ENCODE measurements around the gene CHD3. TPM values are rescaled to one million over a fixed set of nuclear protein-coding genes. Genes with fewer than 3 reads are reported as not detected.
A peak's percentile ranks its signal among the peaks of the same experiment; 100 is the strongest.

Gene CHD3
- total and polyA plus RNA-seq, 2 of the 13 experiments (the other 11 are each of a cell fraction or from before 2014, with no cell fraction given): 2.7 to 3.7 TPM

DNA sequence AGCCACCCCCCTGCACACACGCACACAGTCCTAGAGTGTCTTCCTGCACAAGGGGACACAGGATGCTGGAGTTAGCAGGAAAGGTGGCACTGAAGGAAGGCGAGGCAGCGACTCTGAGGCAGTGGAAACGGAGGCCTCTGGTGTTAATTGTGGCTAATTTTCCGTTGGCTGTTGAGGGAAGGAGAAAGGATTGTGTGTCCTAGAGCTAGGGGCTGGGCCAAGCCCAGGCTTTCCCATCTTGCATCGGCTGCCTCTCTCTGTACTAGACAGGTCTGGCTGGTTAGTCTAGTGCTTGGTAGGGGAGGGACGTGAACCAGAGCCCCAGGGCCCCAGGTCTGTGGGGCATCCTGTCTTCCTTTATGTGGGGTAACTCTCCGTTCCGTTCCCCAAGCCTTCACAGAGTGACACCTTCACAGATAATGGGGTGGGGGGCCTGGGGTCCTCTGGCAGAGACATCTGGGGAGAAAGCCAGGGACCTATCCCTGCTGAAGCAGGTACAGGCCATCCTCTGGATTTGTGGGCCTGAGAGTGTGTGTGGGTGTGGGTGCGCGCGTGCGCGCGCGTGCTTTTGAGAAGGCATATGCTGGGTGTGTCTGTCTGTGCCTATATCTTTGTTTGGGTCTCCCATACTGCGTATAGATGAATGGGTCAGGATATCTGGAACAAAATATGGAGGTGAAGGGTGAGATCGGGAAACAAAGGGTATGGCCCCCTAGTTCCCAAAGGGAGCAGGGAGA, at the start of gene CHD3 (continued):
- TF ChIP-seq, protein P1, sequence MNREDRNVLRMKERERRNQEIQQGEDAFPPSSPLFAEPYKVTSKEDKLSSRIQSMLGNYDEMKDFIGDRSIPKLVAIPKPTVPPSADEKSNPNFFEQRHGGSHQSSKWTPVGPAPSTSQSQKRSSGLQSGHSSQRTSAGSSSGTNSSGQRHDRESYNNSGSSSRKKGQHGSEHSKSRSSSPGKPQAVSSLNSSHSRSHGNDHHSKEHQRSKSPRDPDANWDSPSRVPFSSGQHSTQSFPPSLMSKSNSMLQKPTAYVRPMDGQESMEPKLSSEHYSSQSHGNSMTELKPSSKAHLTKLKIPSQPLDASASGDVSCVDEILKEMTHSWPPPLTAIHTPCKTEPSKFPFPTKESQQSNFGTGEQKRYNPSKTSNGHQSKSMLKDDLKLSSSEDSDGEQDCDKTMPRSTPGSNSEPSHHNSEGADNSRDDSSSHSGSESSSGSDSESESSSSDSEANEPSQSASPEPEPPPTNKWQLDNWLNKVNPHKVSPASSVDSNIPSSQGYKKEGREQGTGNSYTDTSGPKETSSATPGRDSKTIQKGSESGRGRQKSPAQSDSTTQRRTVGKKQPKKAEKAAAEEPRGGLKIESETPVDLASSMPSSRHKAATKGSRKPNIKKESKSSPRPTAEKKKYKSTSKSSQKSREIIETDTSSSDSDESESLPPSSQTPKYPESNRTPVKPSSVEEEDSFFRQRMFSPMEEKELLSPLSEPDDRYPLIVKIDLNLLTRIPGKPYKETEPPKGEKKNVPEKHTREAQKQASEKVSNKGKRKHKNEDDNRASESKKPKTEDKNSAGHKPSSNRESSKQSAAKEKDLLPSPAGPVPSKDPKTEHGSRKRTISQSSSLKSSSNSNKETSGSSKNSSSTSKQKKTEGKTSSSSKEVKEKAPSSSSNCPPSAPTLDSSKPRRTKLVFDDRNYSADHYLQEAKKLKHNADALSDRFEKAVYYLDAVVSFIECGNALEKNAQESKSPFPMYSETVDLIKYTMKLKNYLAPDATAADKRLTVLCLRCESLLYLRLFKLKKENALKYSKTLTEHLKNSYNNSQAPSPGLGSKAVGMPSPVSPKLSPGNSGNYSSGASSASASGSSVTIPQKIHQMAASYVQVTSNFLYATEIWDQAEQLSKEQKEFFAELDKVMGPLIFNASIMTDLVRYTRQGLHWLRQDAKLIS (CRISPR knock-in tag; IDR thresholded peaks at IDR 0.05): no peak
- TF ChIP-seq ZNF17 (CRISPR knock-in tag; IDR thresholded peaks at IDR 0.05) (no peak), GATAD2A (CRISPR knock-in tag; IDR thresholded peaks at IDR 0.05) (no peak), JDP2 (CRISPR knock-in tag; IDR thresholded peaks at IDR 0.05; ENCODE audit: borderline replicate concordance) (no peak), NCOA2 (CRISPR knock-in tag; IDR thresholded peaks at IDR 0.05) (no peak), ZFY (CRISPR knock-in tag; IDR thresholded peaks at IDR 0.05) (no peak), ZNF354B (CRISPR knock-in tag; IDR thresholded peaks at IDR 0.05) (no peak), PCBP2 (optimal IDR thresholded peaks at IDR 0.05; ENCODE audit: low read depth, low read length, poor library complexity, severe bottlenecking) (no peak), ATAD3A (CRISPR knock-in tag; IDR thresholded peaks at IDR 0.05) (no peak; the same call in 1 of the 2 replicates), TMF1 (CRISPR knock-in tag; IDR thresholded peaks at IDR 0.05; ENCODE audit: low read depth) (0 out of 2 replicates have a peak, but pooled peaks have one; percentile 24), DPF2 (CRISPR knock-in tag; IDR thresholded peaks at IDR 0.05; ENCODE audit: borderline replicate concordance, low read depth) (no peak), POGZ (CRISPR knock-in tag; IDR thresholded peaks at IDR 0.05) (no peak), ZNF577 (CRISPR knock-in tag; IDR thresholded peaks at IDR 0.05; ENCODE audit: borderline replicate concordance, low read depth) (no peak), NONO (IDR thresholded peaks at IDR 0.05) (no peak), NONO (CRISPR knock-in tag; conservative IDR thresholded peaks at IDR 0.05) (0 out of 2 replicates have a peak, but pooled peaks have one; percentile 10), TBP (CRISPR knock-in tag; IDR thresholded peaks at IDR 0.05) (no peak)
- TF ChIP-seq, protein P2, sequence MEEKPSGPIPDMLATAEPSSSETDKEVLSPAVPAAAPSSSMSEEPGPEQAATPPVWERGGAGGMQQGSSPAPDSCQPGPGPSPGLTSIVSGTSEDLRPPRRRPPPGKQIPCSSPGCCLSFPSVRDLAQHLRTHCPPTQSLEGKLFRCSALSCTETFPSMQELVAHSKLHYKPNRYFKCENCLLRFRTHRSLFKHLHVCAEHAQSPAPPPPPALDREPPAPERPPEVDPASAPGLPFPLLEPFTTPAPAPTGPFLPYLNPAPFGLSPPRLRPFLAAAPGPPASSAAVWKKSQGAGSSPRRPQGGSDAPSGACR (CRISPR knock-in tag; IDR thresholded peaks at IDR 0.05): no peak
- TF ChIP-seq, protein P3, sequence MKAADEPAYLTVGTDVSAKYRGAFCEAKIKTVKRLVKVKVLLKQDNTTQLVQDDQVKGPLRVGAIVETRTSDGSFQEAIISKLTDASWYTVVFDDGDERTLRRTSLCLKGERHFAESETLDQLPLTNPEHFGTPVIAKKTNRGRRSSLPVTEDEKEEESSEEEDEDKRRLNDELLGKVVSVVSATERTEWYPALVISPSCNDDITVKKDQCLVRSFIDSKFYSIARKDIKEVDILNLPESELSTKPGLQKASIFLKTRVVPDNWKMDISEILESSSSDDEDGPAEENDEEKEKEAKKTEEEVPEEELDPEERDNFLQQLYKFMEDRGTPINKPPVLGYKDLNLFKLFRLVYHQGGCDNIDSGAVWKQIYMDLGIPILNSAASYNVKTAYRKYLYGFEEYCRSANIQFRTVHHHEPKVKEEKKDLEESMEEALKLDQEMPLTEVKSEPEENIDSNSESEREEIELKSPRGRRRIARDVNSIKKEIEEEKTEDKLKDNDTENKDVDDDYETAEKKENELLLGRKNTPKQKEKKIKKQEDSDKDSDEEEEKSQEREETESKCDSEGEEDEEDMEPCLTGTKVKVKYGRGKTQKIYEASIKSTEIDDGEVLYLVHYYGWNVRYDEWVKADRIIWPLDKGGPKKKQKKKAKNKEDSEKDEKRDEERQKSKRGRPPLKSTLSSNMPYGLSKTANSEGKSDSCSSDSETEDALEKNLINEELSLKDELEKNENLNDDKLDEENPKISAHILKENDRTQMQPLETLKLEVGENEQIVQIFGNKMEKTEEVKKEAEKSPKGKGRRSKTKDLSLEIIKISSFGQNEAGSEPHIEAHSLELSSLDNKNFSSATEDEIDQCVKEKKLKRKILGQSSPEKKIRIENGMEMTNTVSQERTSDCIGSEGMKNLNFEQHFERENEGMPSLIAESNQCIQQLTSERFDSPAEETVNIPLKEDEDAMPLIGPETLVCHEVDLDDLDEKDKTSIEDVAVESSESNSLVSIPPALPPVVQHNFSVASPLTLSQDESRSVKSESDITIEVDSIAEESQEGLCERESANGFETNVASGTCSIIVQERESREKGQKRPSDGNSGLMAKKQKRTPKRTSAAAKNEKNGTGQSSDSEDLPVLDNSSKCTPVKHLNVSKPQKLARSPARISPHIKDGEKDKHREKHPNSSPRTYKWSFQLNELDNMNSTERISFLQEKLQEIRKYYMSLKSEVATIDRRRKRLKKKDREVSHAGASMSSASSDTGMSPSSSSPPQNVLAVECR (CRISPR knock-in tag; IDR thresholded peaks at IDR 0.05; ENCODE audit: borderline replicate concordance): peak; percentile 10; the same call in 1 of the 2 replicates
- TF ChIP-seq, protein P4, sequence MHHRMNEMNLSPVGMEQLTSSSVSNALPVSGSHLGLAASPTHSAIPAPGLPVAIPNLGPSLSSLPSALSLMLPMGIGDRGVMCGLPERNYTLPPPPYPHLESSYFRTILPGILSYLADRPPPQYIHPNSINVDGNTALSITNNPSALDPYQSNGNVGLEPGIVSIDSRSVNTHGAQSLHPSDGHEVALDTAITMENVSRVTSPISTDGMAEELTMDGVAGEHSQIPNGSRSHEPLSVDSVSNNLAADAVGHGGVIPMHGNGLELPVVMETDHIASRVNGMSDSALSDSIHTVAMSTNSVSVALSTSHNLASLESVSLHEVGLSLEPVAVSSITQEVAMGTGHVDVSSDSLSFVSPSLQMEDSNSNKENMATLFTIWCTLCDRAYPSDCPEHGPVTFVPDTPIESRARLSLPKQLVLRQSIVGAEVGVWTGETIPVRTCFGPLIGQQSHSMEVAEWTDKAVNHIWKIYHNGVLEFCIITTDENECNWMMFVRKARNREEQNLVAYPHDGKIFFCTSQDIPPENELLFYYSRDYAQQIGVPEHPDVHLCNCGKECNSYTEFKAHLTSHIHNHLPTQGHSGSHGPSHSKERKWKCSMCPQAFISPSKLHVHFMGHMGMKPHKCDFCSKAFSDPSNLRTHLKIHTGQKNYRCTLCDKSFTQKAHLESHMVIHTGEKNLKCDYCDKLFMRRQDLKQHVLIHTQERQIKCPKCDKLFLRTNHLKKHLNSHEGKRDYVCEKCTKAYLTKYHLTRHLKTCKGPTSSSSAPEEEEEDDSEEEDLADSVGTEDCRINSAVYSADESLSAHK (CRISPR knock-in tag; IDR thresholded peaks at IDR 0.05; ENCODE audit: borderline replicate concordance): no peak
